GM18526 (cell line): Measurements from ENCODE around the gene COBL.

Experiments
- POLR2A ChIP-seq: IDR thresholded peaks from 3 replicates; pipeline ENCODE4 v1.6.1; 2011; ENCODE audit not compliant: insufficient read length; ENCODE audit errors: extremely low read depth

The COBL gene

GRCh38 chr7:51259766-51260165 is 56.8 kb downstream of the COBL start:
- no peak for TF ChIP-seq POLR2A

GRCh38 chr7:51256916-51257315 is 59.7 kb downstream of the COBL start:
- TF ChIP-seq POLR2A: no peak

GRCh38 chr7:51256209-51256781 is 60.3 kb downstream of the COBL start:
- TF ChIP-seq POLR2A: no peak

- no peak for TF ChIP-seq POLR2A
Measured at GRCh38 chr7:51255536-51256208, 60.9 kb downstream of the COBL start.

- TF ChIP-seq POLR2A: no peak
Measured at GRCh38 chr7:51255036-51255435, 61.6 kb downstream of the COBL start.

- TF ChIP-seq POLR2A: no peak
Measured at GRCh38 chr7:51253157-51253556, 63.5 kb downstream of the COBL start.

GRCh38 chr7:51251290-51251689 is 65.3 kb downstream of the COBL start:
- no peak for TF ChIP-seq POLR2A

- TF ChIP-seq POLR2A: no peak
Measured at GRCh38 chr7:51250512-51250911, 66.1 kb downstream of the COBL start.

GRCh38 chr7:51249991-51250390 is 66.6 kb downstream of the COBL start:
- no peak for TF ChIP-seq POLR2A

- TF ChIP-seq POLR2A: no peak
Measured at GRCh38 chr7:51249187-51249945, 67.2 kb downstream of the COBL start.

- no peak for TF ChIP-seq POLR2A
Measured at GRCh38 chr7:51246258-51247245, 70.1 kb downstream of the COBL start.

GRCh38 chr7:51244885-51245284 is 71.7 kb downstream of the COBL start:
- TF ChIP-seq POLR2A: no peak

GRCh38 chr7:51244053-51244452 is 72.6 kb downstream of the COBL start:
- TF ChIP-seq POLR2A: no peak

- no peak for TF ChIP-seq POLR2A
Measured at GRCh38 chr7:51243631-51244030, 73.0 kb downstream of the COBL start.

GRCh38 chr7:51242881-51243518 is 73.6 kb downstream of the COBL start:
- no peak for TF ChIP-seq POLR2A
